Measurements from ENCODE around the gene BBIP1. TPM values are rescaled to one million over a fixed set of nuclear protein-coding genes. Genes with fewer than 3 reads are reported as not detected.

Gene BBIP1
- total and polyA plus RNA-seq, 9 of the 15 experiments (the other 6 are each of a cell fraction or from before 2014, with no cell fraction given): 5.2 to 31.0 (median 19.4) TPM

DNA sequence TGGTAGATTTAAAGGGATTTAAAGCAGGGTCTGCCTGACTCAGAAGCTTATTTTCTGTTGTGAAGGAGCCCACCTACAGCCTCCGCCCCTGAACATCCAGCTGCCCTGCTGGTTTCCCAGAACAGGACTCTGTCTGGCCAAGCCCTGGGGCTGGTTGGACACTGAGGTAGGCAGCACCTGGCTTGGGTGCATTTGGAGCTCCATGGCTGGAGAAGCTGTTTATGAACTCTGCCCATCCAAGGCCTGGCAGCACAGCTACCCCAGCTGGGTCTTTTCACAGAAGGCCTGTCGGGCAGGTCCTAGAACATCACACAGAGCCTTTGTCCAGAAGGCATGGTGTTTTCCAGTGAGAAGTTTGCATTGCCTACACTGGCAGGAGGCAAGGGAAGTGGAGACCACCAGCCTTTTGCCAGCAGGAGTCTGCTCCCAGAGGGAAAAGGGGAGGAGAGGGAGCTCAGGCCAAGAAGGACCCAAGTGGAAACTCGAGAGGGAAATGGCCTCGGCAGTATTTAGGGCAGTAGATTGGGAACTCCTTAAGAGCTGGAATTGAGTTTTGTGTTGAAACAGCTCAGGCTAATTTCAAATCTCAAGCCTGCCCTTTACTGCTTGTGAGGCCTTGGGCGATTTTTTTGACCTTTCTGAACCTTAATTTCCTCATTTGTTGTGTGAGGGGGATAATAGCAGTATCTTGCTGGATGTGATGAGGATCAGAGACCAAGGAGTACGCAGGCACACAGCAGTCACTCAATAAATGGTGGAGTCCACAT lies 59.6 kb downstream of the BBIP1 start:
- H2AFZ ChIP-seq (ENCODE audit: low read depth, low read length): peak overlapping the region; percentile 60
- H3K27ac ChIP-seq (ENCODE audit: extremely low read depth, low read depth, low read length): peak overlapping the region; percentile 10; the same call in 1 of the 3 replicates
- TF ChIP-seq MED1 (CRISPR knock-in tag; IDR thresholded peaks at IDR 0.05; ENCODE audit: borderline replicate concordance): no peak
- TF ChIP-seq ZKSCAN8 (CRISPR knock-in tag; IDR thresholded peaks at IDR 0.05): peak; percentile 97; the same call in 1 of the 2 replicates
- no peak for TF ChIP-seq LCOR (CRISPR knock-in tag; IDR thresholded peaks at IDR 0.05)
- TF ChIP-seq ZFP36 (IDR thresholded peaks at IDR 0.05; ENCODE audit: low read depth, low read length, partially characterized antibody): peak; percentile 38
- 38% methylated on average over 6 of the region's 6 CpGs for WGBS (ENCODE audit: insufficient coverage, low coverage, missing lambda C conversion rate)
- no peaks in the 10 kb centered on the region for H3K27me3 ChIP-seq (ENCODE audit: control insufficient read depth in 2 of 2, insufficient read depth in 2 of 2, low read length in 2 of 2)
- no peak for ATAC-seq
- H3K4me2 ChIP-seq (ENCODE audit: insufficient read depth, low read length): no peak overlapping the region
- H3K4me3 ChIP-seq: no peak overlapping the region
- ChIA-PET POLR2A (interaction anchor here (0.9 to 2.0 kb wide), 2 partner anchors 11 to 15 kb away, joined by 3 to 5 read pairs; no protein-coding TSS in a partner anchor), CTCF (ENCODE audit: low intra/inter-chr PET ratio) (no interaction called here)
- no peaks in the 10 kb centered on the region for H3K79me2 ChIP-seq (ENCODE audit: control insufficient read depth, insufficient read depth, low read length)
- H3K9ac ChIP-seq (ENCODE audit: insufficient read depth in 1 of 2, low read depth in 2 of 2, low read length in 2 of 2): peak overlapping the region in 1 of 2 experiments; percentile 37; a peak in 2 of 4 replicates
- peaks cover 4% of the 10 kb centered on the region; the same call in 1 of the 2 replicates for H3K9me3 ChIP-seq (replicated peaks; ENCODE audit: control insufficient read depth, insufficient read depth, low read depth, low read length)
- FAIRE-seq: peak; percentile 37
- peaks cover 21 to 51% of the 10 kb centered on the region in 2 experiments for H3K4me1 ChIP-seq (replicated peaks in 1 of 2; ENCODE audit: control insufficient read depth in 2 of 2, insufficient read depth in 2 of 2, low read length in 2 of 2)
- no TSS peak for BruUV-seq (replicated peaks)
- in situ Hi-C loops (cut with MboI) (no loop called here), intact Hi-C loops (cut with micrococcal nuclease) (no loop called here)
- H4K20me1 ChIP-seq (replicated peaks; ENCODE audit: control insufficient read depth, insufficient read depth, low read length): no peaks in the 10 kb centered on the region
- no peaks in the 10 kb centered on the region for H3K9me1 ChIP-seq (ENCODE audit: control insufficient read depth, insufficient read depth, low read length)
- no peak for DNase-seq (ENCODE audit: extremely low read depth in 1 of 4, low spot score in 3 of 4)
- H3K36me3 ChIP-seq (ENCODE audit: control insufficient read depth, insufficient read depth, low read length): no peaks in the 10 kb centered on the region

Data from K562 (cell line).